Measurements from ENCODE around the gene HEG1.

HEG1 gene

DNA sequence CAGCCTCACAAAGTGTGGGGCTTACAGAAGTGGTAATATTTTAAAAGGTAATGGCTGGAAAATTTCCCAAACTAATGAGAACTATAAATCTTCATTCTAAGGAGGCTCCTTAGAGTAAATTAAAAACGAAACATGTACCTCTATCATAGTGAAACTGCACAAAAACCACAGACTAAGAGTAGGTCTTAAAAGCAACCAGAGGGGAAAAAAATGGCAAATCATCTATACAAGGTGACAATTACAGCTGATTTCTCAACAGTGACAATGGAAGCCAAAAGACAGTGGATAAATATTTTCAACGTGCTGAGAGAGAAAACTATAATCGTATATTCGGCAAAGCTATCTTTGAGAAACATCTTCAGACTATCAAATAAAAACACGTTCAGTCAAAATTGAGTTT, 20.6 kb downstream of the HEG1 start:
- ChIA-PET CTCF (no interaction called here), POLR2A (no interaction called here)

DNA sequence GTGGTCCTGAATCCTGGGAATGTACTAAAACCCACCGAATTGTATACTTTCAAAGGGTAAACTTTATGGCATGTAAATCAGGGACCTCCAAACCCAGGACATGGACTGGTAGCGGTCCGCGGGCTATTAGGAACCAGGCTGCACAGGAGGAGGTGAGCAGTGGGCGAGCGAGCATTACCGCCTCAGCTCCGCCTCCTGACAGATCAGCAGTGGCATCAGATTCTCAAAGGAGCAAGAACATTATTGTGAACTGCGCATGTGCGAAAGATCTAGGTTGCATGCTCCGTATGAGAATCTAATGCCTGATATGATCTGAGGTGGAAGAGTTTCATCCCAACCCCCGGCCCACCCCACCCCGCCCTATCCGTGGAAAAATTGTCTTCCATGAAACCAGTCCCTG, 22.2 kb downstream of the HEG1 start:
- no peak overlapping the region for H3K4me3 ChIP-seq (ENCODE audit: low read depth, low read length)
- CTCF ChIA-PET, result interaction anchor here (1.3 to 1.7 kb wide), 2 partner anchors 11 to 553 kb away, joined by 3 to 4 read pairs; no protein-coding TSS in a partner anchor
- DNase-seq (ENCODE audit: low read depth, low spot score), result no peak
- POLR2A ChIA-PET, result interaction anchor here (1.2 kb wide), 1 partner anchor 92 kb away, joined by 4 read pairs; no protein-coding TSS in a partner anchor
- TF ChIP-seq, protein P1, sequence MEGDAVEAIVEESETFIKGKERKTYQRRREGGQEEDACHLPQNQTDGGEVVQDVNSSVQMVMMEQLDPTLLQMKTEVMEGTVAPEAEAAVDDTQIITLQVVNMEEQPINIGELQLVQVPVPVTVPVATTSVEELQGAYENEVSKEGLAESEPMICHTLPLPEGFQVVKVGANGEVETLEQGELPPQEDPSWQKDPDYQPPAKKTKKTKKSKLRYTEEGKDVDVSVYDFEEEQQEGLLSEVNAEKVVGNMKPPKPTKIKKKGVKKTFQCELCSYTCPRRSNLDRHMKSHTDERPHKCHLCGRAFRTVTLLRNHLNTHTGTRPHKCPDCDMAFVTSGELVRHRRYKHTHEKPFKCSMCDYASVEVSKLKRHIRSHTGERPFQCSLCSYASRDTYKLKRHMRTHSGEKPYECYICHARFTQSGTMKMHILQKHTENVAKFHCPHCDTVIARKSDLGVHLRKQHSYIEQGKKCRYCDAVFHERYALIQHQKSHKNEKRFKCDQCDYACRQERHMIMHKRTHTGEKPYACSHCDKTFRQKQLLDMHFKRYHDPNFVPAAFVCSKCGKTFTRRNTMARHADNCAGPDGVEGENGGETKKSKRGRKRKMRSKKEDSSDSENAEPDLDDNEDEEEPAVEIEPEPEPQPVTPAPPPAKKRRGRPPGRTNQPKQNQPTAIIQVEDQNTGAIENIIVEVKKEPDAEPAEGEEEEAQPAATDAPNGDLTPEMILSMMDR (IDR thresholded peaks at IDR 0.05; ENCODE audit: insufficient read depth, low read length, missing control alignments), result no peak

More for the DNA sequence above, 20.6 kb downstream of the HEG1 start:
- TF ChIP-seq, protein P1 (IDR thresholded peaks at IDR 0.05; ENCODE audit: insufficient read depth, low read length, missing control alignments), result no peak
- no peak for DNase-seq (ENCODE audit: low read depth, low spot score)
- no peak overlapping the region for H3K4me3 ChIP-seq (ENCODE audit: low read depth, low read length)

- H3K4me3 ChIP-seq (ENCODE audit: low read depth, low read length), result no peak overlapping the region
- DNase-seq (ENCODE audit: low read depth, low spot score), result no peak
- ChIA-PET CTCF (interaction anchor here (0.7 to 1.7 kb wide), 3 partner anchors 11 to 553 kb away, joined by 3 to 4 read pairs (median 3); no protein-coding TSS in a partner anchor), POLR2A (interaction anchor here (1.2 kb wide), 1 partner anchor 93 kb away, joined by 4 read pairs; no protein-coding TSS in a partner anchor)
- TF ChIP-seq, protein P1 (IDR thresholded peaks at IDR 0.05; ENCODE audit: insufficient read depth, low read length, missing control alignments), result no peak
Observed at GRCh38 chr3:125033135-125033534, 22.7 kb downstream of the HEG1 start.

DNA sequence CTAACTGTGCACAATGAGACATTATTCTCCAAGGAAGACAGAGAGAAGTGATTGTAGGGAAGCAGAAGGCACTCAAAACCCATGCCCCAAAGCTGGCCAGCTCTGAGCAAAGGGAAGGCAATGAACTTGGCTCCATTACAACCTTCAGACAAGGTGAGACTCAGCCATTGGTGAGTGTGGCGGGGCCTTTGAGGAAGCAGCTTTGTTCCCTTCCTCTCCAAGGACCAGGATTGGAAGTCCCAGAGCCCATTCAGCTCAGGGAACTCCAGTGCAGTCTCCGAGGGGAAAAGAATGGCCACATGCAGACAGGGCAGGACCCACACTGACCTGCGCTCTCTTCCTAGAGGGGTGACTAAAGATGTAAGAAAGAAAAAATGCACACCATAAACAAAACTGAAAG, 23.1 kb downstream of the HEG1 start:
- TF ChIP-seq, protein P1 (IDR thresholded peaks at IDR 0.05; ENCODE audit: insufficient read depth, low read length, missing control alignments), result no peak
- no peak overlapping the region for H3K4me3 ChIP-seq (ENCODE audit: low read depth, low read length)
- DNase-seq (ENCODE audit: low read depth, low spot score), result no peak
- ChIA-PET POLR2A (interaction anchor here (0.6 to 1.2 kb wide), 3 partner anchors 11 to 204 kb away, joined by 3 to 4 read pairs (median 4); no protein-coding TSS in a partner anchor), CTCF (interaction anchor here (0.7 to 1.7 kb wide), 3 partner anchors 12 to 553 kb away, joined by 3 to 4 read pairs (median 3); no protein-coding TSS in a partner anchor)

- ChIA-PET POLR2A (interaction anchor here (0.6 to 1.2 kb wide), 3 partner anchors 12 to 204 kb away, joined by 3 to 4 read pairs (median 4); no protein-coding TSS in a partner anchor), CTCF (interaction anchor here (1.3 to 1.7 kb wide), 2 partner anchors 12 to 554 kb away, joined by 3 to 4 read pairs; no protein-coding TSS in a partner anchor)
- no peak overlapping the region for H3K4me3 ChIP-seq (ENCODE audit: low read depth, low read length)
- DNase-seq (ENCODE audit: low read depth, low spot score), result no peak
- TF ChIP-seq, protein P1 (IDR thresholded peaks at IDR 0.05; ENCODE audit: insufficient read depth, low read length, missing control alignments), result no peak
Observed at GRCh38 chr3:125032100-125032643, 23.6 kb downstream of the HEG1 start.

DNA sequence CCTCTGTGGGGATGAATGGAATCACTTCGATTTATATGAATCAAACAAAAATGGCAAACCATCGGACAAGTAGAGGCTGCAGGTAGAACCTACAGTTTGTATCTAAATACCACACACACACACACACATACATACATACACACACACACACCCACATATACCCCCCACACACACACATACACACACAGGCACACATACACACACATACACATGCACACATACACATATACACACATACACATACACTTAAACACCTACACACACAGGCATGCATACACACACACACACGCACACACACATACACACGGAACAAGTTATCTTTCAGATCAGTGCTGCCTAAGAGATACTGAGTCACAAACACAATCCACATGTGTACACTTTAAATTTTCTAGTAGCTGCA, 24.3 kb downstream of the HEG1 start:
- DNase-seq (ENCODE audit: low read depth, low spot score), result no peak
- TF ChIP-seq, protein P1 (IDR thresholded peaks at IDR 0.05; ENCODE audit: insufficient read depth, low read length, missing control alignments), result no peak
- CTCF ChIA-PET, result no interaction called here
- H3K4me3 ChIP-seq (ENCODE audit: low read depth, low read length), result no peak overlapping the region
- POLR2A ChIA-PET, result no interaction called here

All from AG04449 (cell line).